B cell (primary cell): ENCODE measurements around the gene EPB41. TPM values are rescaled to one million over a fixed set of nuclear protein-coding genes. Genes with fewer than 3 reads are reported as not detected.

Experiments
- ATAC-seq: fragments of 200-7000 bp; cut with Tn5 transposase; one replicate; pipeline ENCODE4 v1.10.0; 2021; ENCODE audit warnings: low read depth, mild to moderate bottlenecking, moderate number of reproducible peaks, moderate library complexity
- CTCF ChIA-PET: fragments of 350-600 bp; sonication (Branson Sonifier 250); formaldehyde crosslinking; loops from one replicate; lab custom pipeline; 2021; ENCODE audit warnings: antibody characterized with exemption, inconsistent platforms; lab: Charles Lee
- POLR2A ChIA-PET: fragments of 350-600 bp; sonication (Branson Sonifier 250); formaldehyde crosslinking; loops from one replicate; lab custom pipeline; 2021; ENCODE audit warnings: antibody characterized with exemption; lab: Charles Lee
- DNase-seq: peaks from one replicate; pipeline ENCODE4 v3.0.0; 2013
- H2AFZ ChIP-seq: 2 replicates; pipeline ENCODE4 v1.6.1; 2012; ENCODE audit warnings: mild to moderate bottlenecking, low read depth, low read length; ENCODE audit not compliant: insufficient read depth, poor library complexity, severe bottlenecking
- H3K27ac ChIP-seq, 2 donors: 1 replicate in 1 of 2; 2 replicates in 1 of 2; pipeline ENCODE4 v1.5.1; 2012 to 2013; ENCODE audit warnings: low read length in 2 of 2, mild to moderate bottlenecking in 2 of 2, moderate library complexity in 1 of 2
- H3K27me3 ChIP-seq, 4 experiments: fragments of 200-600 bp in 1 of 4; sonication (generic) in 1 of 4; replicated peaks in 1 of 4; 1 replicate in 2 of 4; 2 replicates in 2 of 4; pipeline versions ENCODE4 v1.6.1 to v1.7.0; 2013 to 2016; ENCODE audit warnings: low read length in 3 of 4, mild to moderate bottlenecking in 2 of 4, mixed read lengths in 1 of 4, moderate library complexity in 1 of 4; ENCODE audit not compliant: insufficient read depth in 4 of 4, control insufficient read depth in 3 of 4; ENCODE audit errors: control extremely low read depth in 1 of 4
- H3K36me3 ChIP-seq, 2 experiments: replicated peaks in 1 of 2; 1 replicate in 1 of 2; 2 replicates in 1 of 2; pipeline versions ENCODE4 v1.6.1 to v1.7.1; 2013; ENCODE audit warnings: low read length in 1 of 2; ENCODE audit not compliant: insufficient read depth in 2 of 2, control insufficient read depth in 1 of 2; ENCODE audit errors: control extremely low read depth in 1 of 2, extremely low read depth in 1 of 2
- H3K4me1 ChIP-seq, 2 donors: fragments of 200-600 bp in 1 of 2; sonication (generic) in 1 of 2; 1 replicate in 1 of 2; 2 replicates in 1 of 2; pipeline versions ENCODE4 v1.5.1 to v1.6.1; 2013 to 2017; ENCODE audit warnings: low read length in 2 of 2; ENCODE audit not compliant: control insufficient read depth in 2 of 2, insufficient read depth in 2 of 2
- H3K4me2 ChIP-seq: replicated peaks from 2 replicates; pipeline ENCODE3; 2012; ENCODE audit warnings: mild to moderate bottlenecking, low read depth, low read length; ENCODE audit not compliant: poor library complexity, severe bottlenecking
- H3K4me3 ChIP-seq, 5 experiments: fragments of 200-600 bp in 1 of 5; sonication (generic) in 1 of 5; 1 replicate in 3 of 5; 2 replicates in 2 of 5; pipeline versions ENCODE4 v1.5.1 to v1.7.0; 2011 to 2016; ENCODE audit warnings: low read length in 4 of 5, mild to moderate bottlenecking in 4 of 5, low read depth in 2 of 5, control low read depth in 1 of 5, moderate library complexity in 1 of 5; ENCODE audit not compliant: insufficient read depth in 1 of 5; ENCODE audit errors: control extremely low read depth in 1 of 5, extremely low read depth in 1 of 5
- H3K79me2 ChIP-seq: fragments of 200-600 bp; sonication (generic); one replicate; pipeline ENCODE4 v1.6.0; 2016; ENCODE audit warnings: low read length; ENCODE audit not compliant: control insufficient read depth, insufficient read depth
- H3K9ac ChIP-seq: fragments of 200-600 bp; sonication (generic); 2 replicates; pipeline ENCODE4 v1.6.1; 2017; ENCODE audit warnings: mild to moderate bottlenecking, low read length, moderate library complexity
- H3K9me3 ChIP-seq, 3 donors: one replicate each; pipeline versions ENCODE4 v1.6.1 to v1.7.1; 2013; ENCODE audit warnings: low read length in 2 of 3; ENCODE audit not compliant: control insufficient read depth in 2 of 3, insufficient read depth in 1 of 3; ENCODE audit errors: control extremely low read depth in 1 of 3
- H4K20me1 ChIP-seq: 2 replicates; pipeline ENCODE4 v1.6.0; 2012; ENCODE audit warnings: mild to moderate bottlenecking, low read length; ENCODE audit not compliant: insufficient read depth, control insufficient read depth, poor library complexity, severe bottlenecking
- H3K27ac Mint-ChIP-seq: one replicate; pipeline ENCODE4 v1.8.0; 2021; ENCODE audit warnings: mixed read lengths
- H3K27me3 Mint-ChIP-seq: one replicate; pipeline ENCODE4 v1.8.0; 2021; ENCODE audit warnings: mixed read lengths
- H3K4me1 Mint-ChIP-seq: one replicate; pipeline ENCODE4 v1.8.0; 2021; ENCODE audit warnings: mixed read lengths
- H3K4me3 Mint-ChIP-seq: one replicate; pipeline ENCODE4 v1.8.0; 2021; ENCODE audit warnings: mixed read lengths
- H3K9me3 Mint-ChIP-seq: one replicate; pipeline ENCODE4 v1.8.0; 2022; ENCODE audit warnings: mixed read lengths; ENCODE audit not compliant: insufficient read depth
- EZH2 ChIP-seq: IDR thresholded peaks from 2 replicates; pipeline ENCODE4 v1.6.1; 2012; ENCODE audit warnings: borderline replicate concordance, low read depth, mild to moderate bottlenecking, moderate library complexity, low read length; ENCODE audit not compliant: insufficient read depth, poor library complexity, severe bottlenecking
- WGBS: methylation state at CpG from one replicate; pipeline ENCODE4 v1.1.5; 2013; ENCODE audit warnings: missing lambda C conversion rate; ENCODE audit not compliant: insufficient coverage; 5-methylcytosine and 5-hydroxymethylcytosine counted together
- intact Hi-C: fragments of 100-400 bp; cut with micrococcal nuclease; formaldehyde crosslinking; loops from one replicate; pipeline ENCODE4 v1.10.0; 2022
- polyA plus RNA-seq: library from polyadenylated mRNA; depleted of rRNA; stranded (reverse); fragments of >200 nt; gene quantifications from 2 replicates; pipeline ENCODE4 v1.2.3, GENCODE V29; 2012
- total RNA-seq, 2 donors: library from RNA; stranded (reverse); fragments of 120-200 nt in 1 of 2; gene quantifications; 1 replicate in 1 of 2; 2 replicates in 1 of 2; pipeline versions ENCODE4 v1.2.3 to v1.2.4, GENCODE V29; 2013 to 2022
- TF ChIP-seq, protein P1 (sequence below): fragments of 200-600 bp; IDR thresholded peaks from one replicate; pipeline ENCODE4 v1.8.0; 2022; ENCODE audit warnings: antibody characterized with exemption, mild to moderate bottlenecking

Gene EPB41
- total and polyA plus RNA-seq, 2 donors (not counting 1 experiment from before 2014, with no cell fraction given) = 45.8 to 186 TPM

- H3K27ac ChIP-seq = peak overlapping the region; percentile 83 to 94
- H3K9me3 ChIP-seq = no peaks in the 10 kb centered on the region
- peaks cover 88% of the 10 kb centered on the region for H3K79me2 ChIP-seq
- H3K27me3 ChIP-seq = no peaks in the 10 kb centered on the region
- peaks cover 67 to 73% of the 10 kb centered on the region in 2 donors for H3K4me1 ChIP-seq
- H2AFZ ChIP-seq = no peak overlapping the region
- H3K27ac Mint-ChIP-seq = peak overlapping the region; percentile 83
- CTCF ChIA-PET = interaction anchor here (0.5 to 2.5 kb wide), 7 partner anchors 8 to 108 kb away, joined by 3 to 8 read pairs (median 5); partner anchors contain the start of gene EPB41
- WGBS = no CpG with 5 or more reads among the region's 3 CpGs
- no peak for DNase-seq
- H3K9me3 Mint-ChIP-seq = no peaks in the 10 kb centered on the region
- peaks cover 0 to 2% of the 10 kb centered on the region in 2 experiments for H3K36me3 ChIP-seq
- peaks cover 61% of the 10 kb centered on the region for H3K4me1 Mint-ChIP-seq
- H4K20me1 ChIP-seq = no peaks in the 10 kb centered on the region
- peak overlapping the region; percentile 51 for H3K9ac ChIP-seq
- peak overlapping the region; percentile 12 to 60 (median 44) for H3K4me3 ChIP-seq
- POLR2A ChIA-PET = interaction anchor here (0.6 to 2.5 kb wide), 5 partner anchors 11 to 61 kb away, joined by 3 to 14 read pairs (median 3); partner anchors contain the start of gene EPB41
- no peaks in the 10 kb centered on the region for H3K27me3 Mint-ChIP-seq
- H3K4me2 ChIP-seq = peak overlapping the region; percentile 73
- intact Hi-C loops = loop anchor here (1.0 to 5.0 kb wide), 3 partner anchors 13 to 40 kb away; partner anchors contain the start of gene EPB41
- peak overlapping the region; percentile 75 for H3K4me3 Mint-ChIP-seq
- no peak for TF ChIP-seq EZH2
- TF ChIP-seq, protein P1, sequence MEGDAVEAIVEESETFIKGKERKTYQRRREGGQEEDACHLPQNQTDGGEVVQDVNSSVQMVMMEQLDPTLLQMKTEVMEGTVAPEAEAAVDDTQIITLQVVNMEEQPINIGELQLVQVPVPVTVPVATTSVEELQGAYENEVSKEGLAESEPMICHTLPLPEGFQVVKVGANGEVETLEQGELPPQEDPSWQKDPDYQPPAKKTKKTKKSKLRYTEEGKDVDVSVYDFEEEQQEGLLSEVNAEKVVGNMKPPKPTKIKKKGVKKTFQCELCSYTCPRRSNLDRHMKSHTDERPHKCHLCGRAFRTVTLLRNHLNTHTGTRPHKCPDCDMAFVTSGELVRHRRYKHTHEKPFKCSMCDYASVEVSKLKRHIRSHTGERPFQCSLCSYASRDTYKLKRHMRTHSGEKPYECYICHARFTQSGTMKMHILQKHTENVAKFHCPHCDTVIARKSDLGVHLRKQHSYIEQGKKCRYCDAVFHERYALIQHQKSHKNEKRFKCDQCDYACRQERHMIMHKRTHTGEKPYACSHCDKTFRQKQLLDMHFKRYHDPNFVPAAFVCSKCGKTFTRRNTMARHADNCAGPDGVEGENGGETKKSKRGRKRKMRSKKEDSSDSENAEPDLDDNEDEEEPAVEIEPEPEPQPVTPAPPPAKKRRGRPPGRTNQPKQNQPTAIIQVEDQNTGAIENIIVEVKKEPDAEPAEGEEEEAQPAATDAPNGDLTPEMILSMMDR = no peak
- peak; percentile 15 for ATAC-seq
These were observed 12.9 kb downstream of the EPB41 start for GRCh38 chr1:28927266-28927647.

DNA sequence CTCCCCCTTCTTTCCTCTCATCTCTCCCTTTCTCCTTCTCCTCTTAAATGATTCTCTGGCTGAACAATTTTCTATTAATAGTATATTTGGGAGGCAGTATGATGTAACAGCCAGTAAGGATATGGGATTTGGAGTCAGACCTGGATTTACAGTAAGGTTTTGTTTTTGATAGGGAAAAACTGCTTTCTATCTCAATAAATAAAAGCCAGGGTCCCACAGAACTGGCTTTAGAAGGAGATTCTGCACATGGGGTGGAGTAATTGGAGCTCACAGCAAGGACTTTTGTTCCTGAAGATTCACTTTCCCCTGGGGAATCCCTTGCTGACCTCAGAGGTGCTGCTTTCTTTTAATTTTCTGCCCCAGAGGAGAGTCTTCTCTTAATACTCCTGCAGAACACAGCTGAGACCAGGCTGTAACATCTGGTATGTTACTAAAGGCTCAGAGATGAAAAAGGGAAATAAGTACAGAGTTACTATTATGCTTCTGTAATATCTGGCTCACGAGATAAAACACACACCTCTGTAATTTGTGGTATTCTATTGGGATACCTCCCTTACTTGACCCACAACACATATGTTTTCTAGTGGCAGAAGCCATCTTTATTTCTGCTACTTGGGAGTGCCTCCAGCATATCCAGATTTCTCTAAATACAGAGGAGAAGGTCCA lies 13.4 kb downstream of the EPB41 start:
- Histone ChIP-seq H3K4me1 (peaks cover 70 to 73% of the 10 kb centered on the region in 2 donors), H3K4me2 (peak overlapping the region; percentile 73), H3K9ac (peak overlapping the region; percentile 51), H3K27ac (peak overlapping the region; percentile 83 to 94), H3K9me3 (no peaks in the 10 kb centered on the region), H3K27me3 (no peaks in the 10 kb centered on the region), H3K4me3 (peak overlapping the region; percentile 12 to 60 (median 44)), H3K79me2 (peaks cover 88% of the 10 kb centered on the region), H4K20me1 (no peaks in the 10 kb centered on the region), H3K36me3 (peaks cover 0 to 2% of the 10 kb centered on the region in 2 experiments), H2AFZ (peak overlapping the region; percentile 58)
- peak; percentile 60 for ATAC-seq
- peak overlapping the region; percentile 75 for H3K4me3 Mint-ChIP-seq
- ChIA-PET POLR2A (interaction anchor here (0.6 to 2.5 kb wide), 4 partner anchors 11 to 60 kb away, joined by 3 to 14 read pairs (median 3); partner anchors contain the start of gene EPB41), CTCF (interaction anchor here (0.6 to 2.5 kb wide), 6 partner anchors 8 to 441 kb away, joined by 4 to 8 read pairs (median 6); partner anchors contain the start of gene EPB41)
- H3K4me1 Mint-ChIP-seq = peaks cover 64% of the 10 kb centered on the region
- DNase-seq = peak; percentile 63
- WGBS = no CpG with 5 or more reads among the region's 1 CpG
- H3K27ac Mint-ChIP-seq = peak overlapping the region; percentile 83
- intact Hi-C loops = loop anchor here (1.0 to 5.0 kb wide), 3 partner anchors 13 to 40 kb away; partner anchors contain the start of gene EPB41
- H3K9me3 Mint-ChIP-seq = no peaks in the 10 kb centered on the region
- TF ChIP-seq, protein P1 = no peak
- TF ChIP-seq EZH2 = no peak
- H3K27me3 Mint-ChIP-seq = no peaks in the 10 kb centered on the region
